AG09319 (cell line): ENCODE measurements around the gene SLC46A2.

Experiments
- DNase-seq: peaks from one replicate; pipeline ENCODE4 v3.0.0-alpha.2; 2010; ENCODE audit warnings: low read depth; ENCODE audit errors: extremely low read depth
- CTCF ChIP-seq: IDR thresholded peaks from 2 replicates; pipeline ENCODE4 v1.5.1; 2011; ENCODE audit warnings: low read depth, mild to moderate bottlenecking, inconsistent platforms, low read length, moderate library complexity

Gene SLC46A2

DNA sequence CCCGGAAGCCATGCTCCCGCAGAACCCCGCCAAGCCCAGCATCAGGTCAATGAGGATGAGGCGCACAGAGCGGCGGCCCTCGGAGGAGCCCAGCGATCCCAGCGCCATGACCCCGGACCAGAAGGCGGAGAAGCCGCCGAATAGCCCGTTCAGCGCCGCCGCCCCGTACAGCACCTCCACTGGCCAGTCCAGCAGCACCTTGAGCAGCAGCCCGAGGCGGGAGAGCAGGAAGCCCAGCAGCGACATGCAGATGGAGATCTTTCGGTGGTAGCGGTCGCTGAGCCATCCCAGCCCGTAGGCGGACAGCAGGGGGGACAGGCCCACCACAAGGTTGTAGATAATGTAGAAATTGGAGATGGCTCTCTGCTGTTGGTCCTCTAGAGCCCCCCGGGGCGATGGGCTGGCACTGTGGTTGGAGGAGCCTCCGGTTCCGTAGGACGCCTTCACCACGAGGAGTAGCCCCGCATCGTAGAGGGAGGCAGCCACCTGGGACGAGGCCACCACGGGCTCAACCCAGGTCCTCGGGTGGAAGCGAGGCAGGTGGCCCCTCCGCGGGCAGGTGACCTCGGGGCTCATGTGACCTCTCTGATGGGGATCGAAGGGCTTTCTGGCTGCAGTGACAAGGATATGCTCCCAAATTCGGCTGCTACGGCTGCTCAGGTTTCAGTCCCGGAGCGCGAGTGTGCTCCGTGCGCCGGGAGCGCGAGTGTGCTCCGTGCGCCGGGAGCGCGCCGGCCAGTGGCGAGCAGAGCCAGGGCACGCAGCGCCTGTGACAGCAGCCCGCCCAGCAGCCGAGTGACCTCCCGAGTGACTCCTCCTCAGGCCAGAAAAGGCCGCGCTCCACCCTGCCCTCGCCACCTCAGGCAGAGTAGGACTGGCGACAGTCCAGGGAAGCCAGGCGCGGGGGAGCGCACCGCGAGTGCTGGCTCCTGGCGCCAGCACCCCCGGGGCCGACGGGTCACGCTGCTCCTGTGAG lies at the start of gene SLC46A2:
SLC46A2 (minus strand) TSS at position 771 of the 976 bp plus-strand sequence; CDS start at position 576, 195 bp downstream.
- TF ChIP-seq CTCF, result no peak
- no peak for DNase-seq

- no peak for TF ChIP-seq CTCF
- no peak for DNase-seq
These were observed 48.7 kb upstream of the SLC46A2 start for GRCh38 chr9:112939418-112939817.

- no peak for DNase-seq
- TF ChIP-seq CTCF, result no peak
These were observed 43.0 kb upstream of the SLC46A2 start for GRCh38 chr9:112933696-112934095.

DNA sequence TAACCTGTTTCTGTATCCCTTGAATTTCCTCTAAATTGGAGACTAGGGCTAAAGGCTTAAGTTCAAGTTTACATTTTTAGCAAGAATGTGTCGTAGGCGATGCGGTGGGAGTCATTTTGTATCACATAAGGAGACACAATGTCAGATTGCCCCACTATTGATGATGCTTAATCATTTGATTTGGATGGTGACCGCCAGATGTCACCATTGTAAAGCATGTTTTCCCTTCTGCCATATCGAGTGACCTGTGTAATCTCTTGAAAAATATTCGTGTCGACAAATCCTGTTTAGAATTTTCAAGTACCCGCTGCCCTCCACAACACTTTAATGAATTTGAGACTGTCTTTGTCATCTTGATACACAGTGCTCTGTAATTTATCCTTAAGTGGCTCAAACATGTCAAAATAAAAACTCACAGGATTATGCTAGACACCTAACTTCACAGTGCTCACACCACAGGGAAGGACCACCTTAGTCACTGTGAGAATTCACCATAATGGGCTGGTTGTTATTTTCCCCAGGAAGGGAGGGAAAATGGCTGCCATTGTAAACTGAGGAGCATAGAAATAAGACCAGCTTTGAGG lies 34.5 kb upstream of the SLC46A2 start:
- TF ChIP-seq CTCF, result peak; percentile 30
- DNase-seq, result no peak

DNA sequence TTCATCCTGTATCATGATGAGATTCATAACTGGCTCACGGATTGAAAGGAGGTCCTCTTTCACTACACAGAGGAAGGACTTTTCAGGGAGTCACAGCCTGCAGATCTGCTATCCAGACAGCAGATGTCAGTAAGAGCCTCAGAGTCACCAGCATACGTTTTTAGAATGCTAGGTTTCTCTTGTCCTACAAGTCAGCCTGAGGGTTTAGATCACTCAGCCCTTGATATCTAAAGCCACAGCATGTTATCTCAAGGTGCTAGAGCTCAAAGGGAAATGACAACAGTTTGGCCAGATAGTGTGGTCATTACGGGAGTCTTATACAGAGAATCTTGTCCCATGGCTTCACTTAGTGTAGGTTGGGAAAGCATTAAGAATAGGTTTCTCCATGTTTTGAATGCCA lies 30.9 kb upstream of the SLC46A2 start:
- DNase-seq, result no peak
- peak; percentile 63 for TF ChIP-seq CTCF

DNA sequence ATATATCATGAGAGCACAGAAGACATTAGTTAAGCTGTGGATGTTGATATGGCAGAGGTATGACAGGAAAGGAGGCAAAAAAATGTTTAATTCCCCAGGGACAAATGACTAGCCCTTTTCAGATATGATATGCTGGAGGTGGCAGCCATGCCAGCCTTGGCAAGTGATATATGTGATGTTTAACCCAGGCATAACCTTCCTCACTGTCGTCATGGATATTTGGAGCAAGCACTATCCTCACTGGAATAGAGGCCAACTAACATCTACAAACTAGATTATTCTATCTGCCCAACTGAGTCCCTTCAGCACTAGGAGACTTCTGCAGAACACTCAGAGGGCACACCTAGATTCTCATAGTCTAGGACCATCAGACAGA lies 27.3 kb upstream of the SLC46A2 start:
- DNase-seq, result no peak
- no peak for TF ChIP-seq CTCF
